ENCODE results near the gene PDAP1. TPM values are rescaled to one million over a fixed set of nuclear protein-coding genes. Genes with fewer than 3 reads are reported as not detected.

Gene PDAP1
- total and polyA plus RNA-seq, 10 of the 15 experiments (the other 5 are each of a cell fraction or from before 2014, with no cell fraction given) = 6.6 to 200 (median 87.7) TPM

GRCh38 chr7:99451936-99452335 is 43.5 kb upstream of the PDAP1 start (continued):
- no peak for TF ChIP-seq TCF3 (IDR thresholded peaks at IDR 0.05; ENCODE audit: borderline replicate concordance, insufficient read depth, low read depth, low read length)
- TF ChIP-seq SMC3 (IDR thresholded peaks at IDR 0.05; ENCODE audit: borderline replicate concordance, low read length) = no peak
- TF ChIP-seq E2F8 (IDR thresholded peaks at IDR 0.05; ENCODE audit: low read depth, partially characterized antibody) = no peak
- no peak for TF ChIP-seq EZH2 (IDR thresholded peaks at IDR 0.05; ENCODE audit: borderline replicate concordance, control insufficient read depth, low read depth, low read length)
- no peak for TF ChIP-seq PAX5 (IDR thresholded peaks at IDR 0.05; ENCODE audit: borderline replicate concordance, low read depth, low read length)
- no peak for TF ChIP-seq ZNF24 (IDR thresholded peaks at IDR 0.05)
- no peak for TF ChIP-seq RCOR1 (conservative IDR thresholded peaks at IDR 0.05; ENCODE audit: low read depth, low read length)

GRCh38 chr7:99449326-99449725 is 40.9 kb upstream of the PDAP1 start:
- no TSS peak for BruUV-seq (replicated peaks)
- Histone ChIP-seq H3K27ac (ENCODE audit: control insufficient read depth, insufficient read depth) (no peak overlapping the region), H4K20me1 (ENCODE audit: control insufficient read depth, insufficient read depth) (no peaks in the 10 kb centered on the region), H3K36me3 (ENCODE audit: control insufficient read depth in 2 of 2, insufficient read depth in 2 of 2, low read length in 1 of 2) (peaks cover 36 to 44% of the 10 kb centered on the region in 2 experiments), H3K4me3 (no peak overlapping the region), H3K9ac (ENCODE audit: control insufficient read depth, insufficient read depth, low read length) (no peak overlapping the region), H3K79me2 (ENCODE audit: control insufficient read depth, insufficient read depth, low read length) (no peaks in the 10 kb centered on the region), H3K4me2 (ENCODE audit: control insufficient read depth, insufficient read depth) (no peak overlapping the region), H2AFZ (ENCODE audit: control insufficient read depth, low read depth, low read length) (no peak overlapping the region), H3K9me3 (replicated peaks; ENCODE audit: control insufficient read depth, insufficient read depth, low read length) (no peaks in the 10 kb centered on the region), H3K4me1 (ENCODE audit: control insufficient read depth, insufficient read depth, low read length) (no peaks in the 10 kb centered on the region), H3K27me3 (replicated peaks in 1 of 2; ENCODE audit: control insufficient read depth in 2 of 2, insufficient read depth in 2 of 2, low read length in 1 of 2) (no peaks in the 10 kb centered on the region)
- intact Hi-C loops (cut with micrococcal nuclease; ENCODE audit: unreplicated experiment) (no loop called here), in situ Hi-C loops (cut with MboI) (no loop called here)
- ChIA-PET SMC1A (ENCODE audit: uncharacterized antibody, unreplicated experiment) (no interaction called here), RAD21 (ENCODE audit: unreplicated experiment) (no interaction called here), CTCF (interaction anchor here (0.8 kb wide), 1 partner anchor 16 kb away, joined by 3 read pairs; no protein-coding TSS in a partner anchor), POLR2A (no interaction called here)
- DNase-seq (ENCODE audit: low read depth, low spot score) (no peak), FAIRE-seq (no peak), ATAC-seq (no peak)
- WGBS (ENCODE audit: insufficient coverage, insufficient replicate concordance, low lambda C conversion rate, missing lambda C conversion rate) = 97% methylated on average over 5 of the region's 5 CpGs
- TF ChIP-seq MYC (IDR thresholded peaks at IDR 0.05; ENCODE audit: insufficient read depth, insufficient read length, insufficient replicate concordance, low read length, severe bottlenecking) = no peak
- no peak for TF ChIP-seq NR2C1 (IDR thresholded peaks at IDR 0.05)
- TF ChIP-seq POU2F2 (IDR thresholded peaks at IDR 0.05; ENCODE audit: borderline replicate concordance, low read depth, low read length) = no peak
- TF ChIP-seq PKNOX1 (IDR thresholded peaks at IDR 0.05) = no peak
- no peak for TF ChIP-seq NFYB (IDR thresholded peaks at IDR 0.05; ENCODE audit: insufficient read depth, low read depth, low read length)
- TF ChIP-seq POLR2A (IDR thresholded peaks at IDR 0.05; ENCODE audit: low read depth, low read length) = no peak
- no peak for TF ChIP-seq JUNB (IDR thresholded peaks at IDR 0.05)
- no peak for TF ChIP-seq RAD21 (IDR thresholded peaks at IDR 0.05; ENCODE audit: insufficient read depth, low read depth, low read length)
- no peak for TF ChIP-seq SRF (IDR thresholded peaks at IDR 0.05; ENCODE audit: low read depth in 2 of 2, low read length in 2 of 2)
- no peak for TF ChIP-seq SMAD1 (IDR thresholded peaks at IDR 0.05; ENCODE audit: low read depth, partially characterized antibody)
- TF ChIP-seq PAX5 (IDR thresholded peaks at IDR 0.05; ENCODE audit: borderline replicate concordance, low read depth, low read length) = no peak
- no peak for TF ChIP-seq IRF4 (IDR thresholded peaks at IDR 0.05; ENCODE audit: low read depth, low read length)
